DOHH2 (cell line): ENCODE results near the gene LRMDA.

Source experiments
- H3F3A ChIP-seq: fragments of 200-600 bp; sonication (generic), shearing (Covaris generic); 2 replicates; pipeline ENCODE4 v1.6.0; 2016; ENCODE audit warnings: antibody characterized with exemption, mild to moderate bottlenecking; ENCODE audit not compliant: control insufficient read depth, insufficient read depth
- H3K27ac ChIP-seq: fragments of 200-600 bp; sonication (generic); 2 replicates; pipeline ENCODE4 v1.5.1; 2014; ENCODE audit warnings: low read depth, mild to moderate bottlenecking, low read length, moderate library complexity
- H3K27me3 ChIP-seq: fragments of 200-600 bp; sonication (generic); 2 replicates; pipeline ENCODE4 v1.6.1; 2014; ENCODE audit warnings: mild to moderate bottlenecking, low read length, mixed read lengths; ENCODE audit not compliant: control insufficient read depth
- H3K36me3 ChIP-seq: fragments of 200-600 bp; sonication (generic); 2 replicates; pipeline ENCODE4 v1.6.1; 2014; ENCODE audit warnings: mild to moderate bottlenecking, low read length, moderate library complexity, mixed read lengths; ENCODE audit not compliant: control insufficient read depth
- H3K4me1 ChIP-seq: fragments of 200-600 bp; sonication (generic); 2 replicates; pipeline ENCODE4 v1.6.1; 2014; ENCODE audit warnings: mild to moderate bottlenecking, low read length, mixed read lengths; ENCODE audit not compliant: control insufficient read depth
- H3K4me2 ChIP-seq: fragments of 200-600 bp; sonication (generic); 2 replicates; pipeline ENCODE4 v1.6.0; 2014; ENCODE audit warnings: mild to moderate bottlenecking, low read length, moderate library complexity
- H3K4me3 ChIP-seq: fragments of 200-600 bp; sonication (generic); 2 replicates; pipeline ENCODE4 v1.5.1; 2014; ENCODE audit warnings: mild to moderate bottlenecking, low read length, mixed read lengths
- H3K79me2 ChIP-seq: fragments of 200-600 bp; sonication (generic); 2 replicates; pipeline ENCODE4 v1.6.1; 2014; ENCODE audit warnings: mild to moderate bottlenecking, low read length, mixed read lengths; ENCODE audit not compliant: control insufficient read depth
- H3K9me2 ChIP-seq: fragments of 200-600 bp; sonication (generic); replicated peaks from 2 replicates; pipeline ENCODE4 v1.6.1; 2014; ENCODE audit warnings: mild to moderate bottlenecking, low read length, mixed read lengths; ENCODE audit not compliant: control insufficient read depth
- H3K9me3 ChIP-seq: fragments of 200-600 bp; sonication (generic); 2 replicates; pipeline ENCODE4 v1.6.1; 2014; ENCODE audit warnings: antibody characterized with exemption, low read length, mixed read lengths; ENCODE audit not compliant: control insufficient read depth, insufficient read depth
- H4K20me1 ChIP-seq: fragments of 200-600 bp; sonication (generic); 2 replicates; pipeline ENCODE4 v1.6.0; 2014; ENCODE audit warnings: low read depth, mild to moderate bottlenecking, antibody characterized with exemption, low read length, moderate library complexity; ENCODE audit not compliant: control insufficient read depth, insufficient read depth
- EZH2phosphoT487 ChIP-seq: fragments of 200-600 bp; sonication (generic); IDR thresholded peaks from 2 replicates; pipeline ENCODE4 v1.6.1; 2017; ENCODE audit warnings: borderline replicate concordance, mild to moderate bottlenecking, antibody characterized with exemption, low read length, moderate library complexity, mixed read lengths
- TF ChIP-seq, protein P1 (sequence below): fragments of 200-600 bp; sonication (generic); IDR thresholded peaks from one replicate; pipeline ENCODE4 v1.5.1; 2014; ENCODE audit warnings: antibody characterized with exemption, mild to moderate bottlenecking, low read depth, low read length; ENCODE audit not compliant: poor library complexity, severe bottlenecking

The LRMDA gene

DNA sequence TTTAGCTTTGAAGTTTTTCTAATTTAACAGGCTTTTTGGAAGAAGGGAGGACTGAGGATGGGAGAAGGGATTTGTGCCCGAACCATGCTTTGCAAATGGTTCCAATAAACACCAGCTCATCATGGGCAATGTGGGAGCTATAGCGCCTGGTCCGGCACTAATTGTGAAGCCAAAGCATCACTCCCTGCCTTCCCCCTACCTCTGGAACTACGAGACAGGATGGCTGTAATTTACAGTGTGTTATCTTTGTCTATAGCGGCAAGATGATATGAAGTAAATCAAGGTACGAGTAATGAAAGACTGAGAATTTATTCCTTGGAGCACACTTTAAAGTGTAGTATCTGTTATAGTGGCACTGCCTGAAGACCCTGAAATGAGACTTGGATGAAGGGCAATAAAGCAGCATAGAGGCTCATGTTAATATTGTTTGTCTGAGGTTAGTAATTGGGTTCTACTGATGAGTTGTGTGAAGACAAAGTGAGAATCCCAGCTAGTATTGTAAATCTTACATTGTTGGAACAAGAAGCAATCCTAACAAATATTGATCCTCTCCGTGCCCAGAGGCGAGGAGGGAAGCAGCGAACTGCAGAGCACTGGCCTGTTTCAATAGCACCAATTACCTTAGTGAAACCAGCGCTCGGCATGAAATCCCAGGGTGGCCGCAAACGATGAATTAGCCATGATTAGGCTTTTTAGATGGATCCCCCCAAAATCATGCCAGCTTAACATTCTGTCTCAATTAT lies 507.1 kb downstream of the LRMDA start:
- no peak overlapping the region for H3K4me2 ChIP-seq
- TF ChIP-seq, protein P1, sequence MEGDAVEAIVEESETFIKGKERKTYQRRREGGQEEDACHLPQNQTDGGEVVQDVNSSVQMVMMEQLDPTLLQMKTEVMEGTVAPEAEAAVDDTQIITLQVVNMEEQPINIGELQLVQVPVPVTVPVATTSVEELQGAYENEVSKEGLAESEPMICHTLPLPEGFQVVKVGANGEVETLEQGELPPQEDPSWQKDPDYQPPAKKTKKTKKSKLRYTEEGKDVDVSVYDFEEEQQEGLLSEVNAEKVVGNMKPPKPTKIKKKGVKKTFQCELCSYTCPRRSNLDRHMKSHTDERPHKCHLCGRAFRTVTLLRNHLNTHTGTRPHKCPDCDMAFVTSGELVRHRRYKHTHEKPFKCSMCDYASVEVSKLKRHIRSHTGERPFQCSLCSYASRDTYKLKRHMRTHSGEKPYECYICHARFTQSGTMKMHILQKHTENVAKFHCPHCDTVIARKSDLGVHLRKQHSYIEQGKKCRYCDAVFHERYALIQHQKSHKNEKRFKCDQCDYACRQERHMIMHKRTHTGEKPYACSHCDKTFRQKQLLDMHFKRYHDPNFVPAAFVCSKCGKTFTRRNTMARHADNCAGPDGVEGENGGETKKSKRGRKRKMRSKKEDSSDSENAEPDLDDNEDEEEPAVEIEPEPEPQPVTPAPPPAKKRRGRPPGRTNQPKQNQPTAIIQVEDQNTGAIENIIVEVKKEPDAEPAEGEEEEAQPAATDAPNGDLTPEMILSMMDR = no peak
- TF ChIP-seq EZH2phosphoT487 = no peak
- no peak overlapping the region for H3K27ac ChIP-seq
- no peaks in the 10 kb centered on the region for H3K27me3 ChIP-seq
- H3K79me2 ChIP-seq = no peaks in the 10 kb centered on the region
- H3K9me3 ChIP-seq = no peaks in the 10 kb centered on the region
- H4K20me1 ChIP-seq = no peaks in the 10 kb centered on the region
- H3F3A ChIP-seq = no peaks in the 10 kb centered on the region
- no peaks in the 10 kb centered on the region for H3K36me3 ChIP-seq
- H3K9me2 ChIP-seq = no peaks in the 10 kb centered on the region; the same call in 1 of the 2 replicates
- H3K4me1 ChIP-seq = no peaks in the 10 kb centered on the region
- H3K4me3 ChIP-seq = no peak overlapping the region

DNA sequence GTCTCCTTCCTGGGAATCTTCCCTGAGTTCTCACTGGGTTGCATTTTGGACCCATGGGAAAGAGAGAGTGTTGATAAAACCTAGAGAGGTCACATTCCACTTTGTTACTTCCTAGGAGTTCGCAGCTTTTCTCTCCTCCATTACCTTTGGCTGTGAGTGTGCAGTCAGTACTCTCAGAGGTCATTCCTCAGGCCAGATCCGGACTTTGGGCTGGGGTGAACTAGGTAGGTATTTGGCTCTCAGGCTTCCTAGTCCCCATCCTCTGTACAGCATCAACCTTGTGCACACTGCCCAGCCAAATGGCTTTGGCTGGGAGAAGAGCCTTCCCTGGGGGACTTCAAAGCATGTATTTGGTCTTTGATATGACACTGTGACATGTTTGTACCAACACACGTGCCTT lies 508.1 kb downstream of the LRMDA start:
- Histone ChIP-seq H3K9me3 (no peaks in the 10 kb centered on the region), H4K20me1 (no peaks in the 10 kb centered on the region), H3K79me2 (no peaks in the 10 kb centered on the region), H3K9me2 (no peaks in the 10 kb centered on the region), H3K36me3 (no peaks in the 10 kb centered on the region), H3F3A (no peaks in the 10 kb centered on the region), H3K27me3 (no peaks in the 10 kb centered on the region), H3K4me2 (no peak overlapping the region), H3K27ac (no peak overlapping the region), H3K4me1 (no peaks in the 10 kb centered on the region), H3K4me3 (no peak overlapping the region)
- no peak for TF ChIP-seq EZH2phosphoT487
- TF ChIP-seq, protein P1 = no peak

DNA sequence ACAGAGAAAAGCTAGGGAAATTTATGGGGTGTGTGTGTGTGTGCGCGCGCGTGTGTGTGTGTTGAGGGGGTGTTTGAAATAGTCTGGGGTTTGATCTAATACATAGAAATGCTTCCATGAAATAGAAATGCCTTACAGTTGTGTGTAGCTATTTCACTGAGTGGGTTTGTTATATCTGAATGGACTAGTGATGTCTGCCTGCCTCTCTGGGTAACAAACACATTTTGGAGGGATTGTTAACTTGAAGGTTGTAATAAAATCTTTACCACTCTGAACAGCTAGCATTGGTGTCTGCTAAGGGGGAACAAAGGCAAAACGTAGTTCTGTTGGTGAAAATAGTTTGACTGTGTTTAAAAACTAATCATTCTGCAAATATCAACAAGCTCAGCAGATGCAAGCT lies 509.3 kb downstream of the LRMDA start:
- Histone ChIP-seq H3K4me2 (no peak overlapping the region), H4K20me1 (no peaks in the 10 kb centered on the region), H3K4me3 (no peak overlapping the region), H3K9me2 (no peaks in the 10 kb centered on the region), H3K27ac (no peak overlapping the region), H3K4me1 (no peaks in the 10 kb centered on the region), H3F3A (no peaks in the 10 kb centered on the region), H3K27me3 (no peaks in the 10 kb centered on the region), H3K36me3 (no peaks in the 10 kb centered on the region), H3K79me2 (no peaks in the 10 kb centered on the region), H3K9me3 (no peaks in the 10 kb centered on the region)
- TF ChIP-seq, protein P1 = no peak
- no peak for TF ChIP-seq EZH2phosphoT487
